ENCODE measurements around the gene SELE.

The SELE gene

GRCh38 chr1:169696273-169697100, 37.4 kb downstream of the SELE start:
- Histone ChIP-seq H3K9me2 (replicated peaks; ENCODE audit: insufficient read depth, low read length) (no peaks in the 10 kb centered on the region), H3K27ac (ENCODE audit: low read length) (no peak overlapping the region), H3K36me3 (replicated peaks; ENCODE audit: insufficient read depth, low read length) (no peaks in the 10 kb centered on the region), H3K4me1 (ENCODE audit: low read length) (peaks cover 35% of the 10 kb centered on the region), H3K4me2 (ENCODE audit: low read depth, low read length) (no peak overlapping the region), H4K20me1 (ENCODE audit: insufficient read depth, low read length) (no peaks in the 10 kb centered on the region), H3K9ac (ENCODE audit: low read length) (no peak overlapping the region), H2AFZ (ENCODE audit: low read length) (no peak overlapping the region), H3K27me3 (replicated peaks; ENCODE audit: insufficient read depth, low read length) (peaks cover 17% of the 10 kb centered on the region), H3F3A (ENCODE audit: insufficient read depth, low read length) (peaks cover 31% of the 10 kb centered on the region), H3K79me2 (ENCODE audit: low read length) (no peaks in the 10 kb centered on the region), H3K4me3 (ENCODE audit: low read length) (no peak overlapping the region), H3K9me3 (replicated peaks; ENCODE audit: insufficient read depth, low read length) (no peaks in the 10 kb centered on the region)
- TF ChIP-seq CTCF (IDR thresholded peaks at IDR 0.05; ENCODE audit: low read length) (no peak), EZH2 (optimal IDR thresholded peaks at IDR 0.05; ENCODE audit: low read depth, low read length) (no peak), EZH2phosphoT487 (IDR thresholded peaks at IDR 0.05; ENCODE audit: low read length) (no peak)
- DNase-seq: no peak

GRCh38 chr1:169694304-169695075, 39.4 kb downstream of the SELE start:
- peak overlapping the region; percentile 61; the same call in 1 of the 2 replicates for H3K4me2 ChIP-seq (ENCODE audit: low read depth, low read length)
- H3K9me3 ChIP-seq (replicated peaks; ENCODE audit: insufficient read depth, low read length): no peaks in the 10 kb centered on the region
- H3K36me3 ChIP-seq (replicated peaks; ENCODE audit: insufficient read depth, low read length): no peaks in the 10 kb centered on the region
- no peaks in the 10 kb centered on the region for H3K9me2 ChIP-seq (replicated peaks; ENCODE audit: insufficient read depth, low read length)
- H3F3A ChIP-seq (ENCODE audit: insufficient read depth, low read length): peaks cover 31% of the 10 kb centered on the region
- H3K9ac ChIP-seq (ENCODE audit: low read length): no peak overlapping the region
- TF ChIP-seq CTCF (IDR thresholded peaks at IDR 0.05; ENCODE audit: low read length) (peak; percentile 57), EZH2phosphoT487 (IDR thresholded peaks at IDR 0.05; ENCODE audit: low read length) (no peak)
- no peak overlapping the region for H3K4me3 ChIP-seq (ENCODE audit: low read length)
- peak; percentile 88 for DNase-seq
- no peaks in the 10 kb centered on the region for H4K20me1 ChIP-seq (ENCODE audit: insufficient read depth, low read length)
- no peak overlapping the region for H2AFZ ChIP-seq (ENCODE audit: low read length)
- peaks cover 53% of the 10 kb centered on the region for H3K4me1 ChIP-seq (ENCODE audit: low read length)
- H3K79me2 ChIP-seq (ENCODE audit: low read length): no peaks in the 10 kb centered on the region
- H3K27ac ChIP-seq (ENCODE audit: low read length): no peak overlapping the region; the same call in 1 of the 2 replicates
- peaks cover 17% of the 10 kb centered on the region for H3K27me3 ChIP-seq (replicated peaks; ENCODE audit: insufficient read depth, low read length)

- H3K4me1 ChIP-seq (ENCODE audit: low read length): peaks cover 56% of the 10 kb centered on the region
- H3K4me2 ChIP-seq (ENCODE audit: low read depth, low read length): peak overlapping the region; percentile 61
- peak overlapping the region; percentile 21 for H3K4me3 ChIP-seq (ENCODE audit: low read length)
- H3K9me2 ChIP-seq (replicated peaks; ENCODE audit: insufficient read depth, low read length): no peaks in the 10 kb centered on the region
- peaks cover 31% of the 10 kb centered on the region for H3F3A ChIP-seq (ENCODE audit: insufficient read depth, low read length)
- no peaks in the 10 kb centered on the region for H3K79me2 ChIP-seq (ENCODE audit: low read length)
- peak overlapping the region; percentile 44; the same call in 1 of the 2 replicates for H3K27ac ChIP-seq (ENCODE audit: low read length)
- DNase-seq: peak; percentile 81
- peaks cover 17% of the 10 kb centered on the region for H3K27me3 ChIP-seq (replicated peaks; ENCODE audit: insufficient read depth, low read length)
- no peaks in the 10 kb centered on the region for H3K36me3 ChIP-seq (replicated peaks; ENCODE audit: insufficient read depth, low read length)
- TF ChIP-seq EZH2 (optimal IDR thresholded peaks at IDR 0.05; ENCODE audit: low read depth, low read length) (no peak), CTCF (IDR thresholded peaks at IDR 0.05; ENCODE audit: low read length) (no peak), EZH2phosphoT487 (IDR thresholded peaks at IDR 0.05; ENCODE audit: low read length) (no peak)
- H3K9me3 ChIP-seq (replicated peaks; ENCODE audit: insufficient read depth, low read length): no peaks in the 10 kb centered on the region
- H4K20me1 ChIP-seq (ENCODE audit: insufficient read depth, low read length): no peaks in the 10 kb centered on the region
- H3K9ac ChIP-seq (ENCODE audit: low read length): no peak overlapping the region
- no peak overlapping the region for H2AFZ ChIP-seq (ENCODE audit: low read length)
Measured at GRCh38 chr1:169692756-169693460, 41.0 kb downstream of the SELE start.
